HEK293 (cell line): ENCODE results near the gene TSKU.

Experiments
- BCL11A ChIP-seq: fragments of 450-650 bp; formaldehyde crosslinking; IDR thresholded peaks from 2 replicates; pipeline ENCODE4 v1.5.1; 2016; ENCODE audit warnings: low read depth, missing biosample characterization, missing genetic modification characterization
- CTCF ChIP-seq: fragments of 450-650 bp; formaldehyde crosslinking; IDR thresholded peaks from 2 replicates; pipeline ENCODE4 v1.5.1; 2016; ENCODE audit warnings: missing biosample characterization, missing genetic modification characterization
- FEZF1 ChIP-seq: fragments of 450-650 bp; formaldehyde crosslinking; IDR thresholded peaks from 2 replicates; pipeline ENCODE4 v1.5.1; 2016; ENCODE audit warnings: missing biosample characterization, missing genetic modification characterization
- HOXA7 ChIP-seq: sonication (generic); formaldehyde crosslinking; IDR thresholded peaks from 2 replicates; pipeline ENCODE4 v1.8.1; 2022; ENCODE audit warnings: missing genetic modification reagents, borderline replicate concordance
- INSM2 ChIP-seq: fragments of 450-650 bp; formaldehyde crosslinking; IDR thresholded peaks from 2 replicates; pipeline ENCODE4 v1.5.1; 2016; ENCODE audit warnings: missing biosample characterization, missing genetic modification characterization
- KLF17 ChIP-seq: fragments of 450-650 bp; formaldehyde crosslinking; IDR thresholded peaks from 2 replicates; pipeline ENCODE4 v1.5.1; 2016; ENCODE audit warnings: missing biosample characterization, missing genetic modification characterization
- KLF8 ChIP-seq: fragments of 450-650 bp; formaldehyde crosslinking; IDR thresholded peaks from 2 replicates; pipeline ENCODE4 v1.5.1; 2016; ENCODE audit warnings: missing biosample characterization, missing genetic modification characterization
- PRDM4 ChIP-seq: fragments of 450-650 bp; formaldehyde crosslinking; IDR thresholded peaks from 2 replicates; pipeline ENCODE4 v1.5.1; 2017; ENCODE audit warnings: missing biosample characterization, missing genetic modification characterization
- SALL2 ChIP-seq: fragments of 450-650 bp; formaldehyde crosslinking; IDR thresholded peaks from 2 replicates; pipeline ENCODE4 v1.5.0; 2017; ENCODE audit warnings: missing biosample characterization, mild to moderate bottlenecking, missing genetic modification characterization, borderline replicate concordance
- SCRT1 ChIP-seq: fragments of 450-650 bp; formaldehyde crosslinking; IDR thresholded peaks from 2 replicates; pipeline ENCODE4 v1.5.1; 2016; ENCODE audit warnings: missing biosample characterization, missing genetic modification characterization, borderline replicate concordance
- SP3 ChIP-seq: fragments of 450-650 bp; formaldehyde crosslinking; IDR thresholded peaks from 2 replicates; pipeline ENCODE4 v1.5.1; 2016; ENCODE audit warnings: missing biosample characterization, missing genetic modification characterization
- SP7 ChIP-seq: fragments of 450-650 bp; formaldehyde crosslinking; IDR thresholded peaks from 2 replicates; pipeline ENCODE4 v1.5.1; 2016; ENCODE audit warnings: missing biosample characterization, missing genetic modification characterization
- ZBTB17 ChIP-seq: fragments of 450-650 bp; formaldehyde crosslinking; IDR thresholded peaks from 2 replicates; pipeline ENCODE4 v1.5.1; 2016; ENCODE audit warnings: missing biosample characterization, missing genetic modification characterization
- ZNF112 ChIP-seq: fragments of 450-650 bp; formaldehyde crosslinking; IDR thresholded peaks from 2 replicates; pipeline ENCODE4 v1.5.0; 2017; ENCODE audit warnings: missing biosample characterization, missing genetic modification characterization
- ZNF114 ChIP-seq: fragments of 450-650 bp; formaldehyde crosslinking; IDR thresholded peaks from 2 replicates; pipeline ENCODE4 v1.5.0; 2017; ENCODE audit warnings: missing biosample characterization, missing genetic modification characterization
- ZNF155 ChIP-seq: fragments of 450-650 bp; formaldehyde crosslinking; IDR thresholded peaks from 2 replicates; pipeline ENCODE4 v1.5.1; 2016; ENCODE audit warnings: missing biosample characterization, missing genetic modification characterization
- ZNF175 ChIP-seq: fragments of 450-650 bp; formaldehyde crosslinking; IDR thresholded peaks from 2 replicates; pipeline ENCODE4 v1.5.1; 2016; ENCODE audit warnings: missing biosample characterization, missing genetic modification characterization
- ZNF2 ChIP-seq: fragments of 450-650 bp; formaldehyde crosslinking; IDR thresholded peaks from 2 replicates; pipeline ENCODE4 v1.5.1; 2016; ENCODE audit warnings: missing biosample characterization, missing genetic modification characterization
- ZNF214 ChIP-seq: fragments of 450-650 bp; formaldehyde crosslinking; IDR thresholded peaks from 2 replicates; pipeline ENCODE4 v1.5.1; 2017; ENCODE audit warnings: missing biosample characterization, mild to moderate bottlenecking, missing genetic modification characterization, borderline replicate concordance
- ZNF223 ChIP-seq: fragments of 450-650 bp; formaldehyde crosslinking; IDR thresholded peaks from 2 replicates; pipeline ENCODE4 v1.5.1; 2016; ENCODE audit warnings: missing biosample characterization, missing genetic modification characterization
- ZNF266 ChIP-seq: fragments of 450-650 bp; formaldehyde crosslinking; IDR thresholded peaks from 2 replicates; pipeline ENCODE4 v1.5.1; 2016; ENCODE audit warnings: missing biosample characterization, missing genetic modification characterization, low read depth
- ZNF513 ChIP-seq: fragments of 450-650 bp; IDR thresholded peaks from 2 replicates; pipeline ENCODE4 v1.5.1; 2018; ENCODE audit warnings: missing biosample characterization, missing genetic modification characterization
- ZNF518A ChIP-seq: fragments of 450-650 bp; formaldehyde crosslinking; conservative IDR thresholded peaks from 2 replicates; pipeline ENCODE4 v1.5.1; 2016; ENCODE audit warnings: low read depth, missing biosample characterization, missing genetic modification characterization
- ZNF549 ChIP-seq: fragments of 450-650 bp; IDR thresholded peaks from 2 replicates; pipeline ENCODE4 v1.5.1; 2018; ENCODE audit warnings: missing biosample characterization, missing genetic modification characterization, mild to moderate bottlenecking, inconsistent platforms, moderate library complexity
- ZNF561 ChIP-seq: fragments of 450-650 bp; IDR thresholded peaks from 2 replicates; pipeline ENCODE4 v1.5.1; 2018; ENCODE audit warnings: missing biosample characterization, missing genetic modification characterization, borderline replicate concordance
- ZNF677 ChIP-seq: fragments of 450-650 bp; IDR thresholded peaks from 2 replicates; pipeline ENCODE4 v1.5.0; 2018; ENCODE audit warnings: missing biosample characterization, mild to moderate bottlenecking, missing genetic modification characterization, moderate library complexity
- ZSCAN23 ChIP-seq: fragments of 450-650 bp; formaldehyde crosslinking; IDR thresholded peaks from 2 replicates; pipeline ENCODE4 v1.5.1; 2016; ENCODE audit warnings: missing biosample characterization, missing genetic modification characterization

TSKU gene

GRCh38 chr11:76807206-76807875 is 24.2 kb downstream of the TSKU start (continued):
- TF ChIP-seq PRDM4 (tag by site-specific recombination), result no peak
- peak; percentile 48 for TF ChIP-seq ZBTB17
- TF ChIP-seq ZNF155 (tag by site-specific recombination), result no peak
- no peak for TF ChIP-seq INSM2 (tag by site-specific recombination)
- no peak for TF ChIP-seq ZSCAN23 (tag by site-specific recombination)
- 0 out of 2 replicates have a peak, but pooled peaks have one; percentile 29 for TF ChIP-seq ZNF561
- no peak for TF ChIP-seq ZNF114 (tag by site-specific recombination)
- no peak for TF ChIP-seq SALL2 (tag by site-specific recombination)
- no peak for TF ChIP-seq KLF8 (tag by site-specific recombination)
- no peak for TF ChIP-seq ZNF266 (tag by site-specific recombination)
- TF ChIP-seq FEZF1 (tag by site-specific recombination), result no peak
- no peak for TF ChIP-seq BCL11A (tag by site-specific recombination)
- TF ChIP-seq ZNF518A (tag by site-specific recombination), result no peak
- TF ChIP-seq SCRT1 (tag by site-specific recombination), result no peak
- no peak for TF ChIP-seq ZNF112 (tag by site-specific recombination)
- TF ChIP-seq HOXA7, result no peak
- TF ChIP-seq SP3 (tag by site-specific recombination), result no peak
- TF ChIP-seq ZNF513, result no peak
- TF ChIP-seq ZNF2 (tag by site-specific recombination), result peak; percentile 49; the same call in 1 of the 2 replicates
- TF ChIP-seq KLF17 (tag by site-specific recombination), result no peak
- no peak for TF ChIP-seq ZNF214 (tag by site-specific recombination)
- TF ChIP-seq ZNF175, result no peak
- TF ChIP-seq ZNF549 (tag by site-specific recombination), result no peak
- no peak for TF ChIP-seq ZNF223 (tag by site-specific recombination)
- no peak for TF ChIP-seq ZNF677 (tag by site-specific recombination)
- peak; percentile 74 for TF ChIP-seq CTCF (tag by site-specific recombination)
- no peak for TF ChIP-seq SP7
